Neural cell (in vitro differentiated cells): ENCODE results near the gene PDIA2. TPM values are rescaled to one million over a fixed set of nuclear protein-coding genes. Genes with fewer than 3 reads are reported as not detected.

Experiments
- H2AFZ ChIP-seq: fragments of 200-600, 300-800 bp; sonication (generic), shearing (Covaris generic); 2 replicates; pipeline ENCODE4 v1.6.0; 2014; ENCODE audit warnings: low read depth, mild to moderate bottlenecking, antibody characterized with exemption, low read length, moderate library complexity
- H3F3A ChIP-seq: fragments of 200-600 bp; shearing (Covaris generic); 2 replicates; pipeline ENCODE4 v1.6.1; 2016; ENCODE audit warnings: mild to moderate bottlenecking, moderate library complexity, mixed read lengths, antibody characterized with exemption, low read length; ENCODE audit not compliant: insufficient read depth, poor library complexity, severe bottlenecking
- H3K27ac ChIP-seq: fragments of 200-600, 300-800 bp; sonication (generic), shearing (Covaris generic); 2 replicates; pipeline ENCODE4 v1.5.1; 2014; ENCODE audit warnings: mild to moderate bottlenecking, low read length, moderate library complexity
- H3K27me3 ChIP-seq: fragments of 300-800, 200-600 bp; sonication (generic), shearing (Covaris generic); 2 replicates; pipeline ENCODE4 v1.6.0; 2014; ENCODE audit warnings: mild to moderate bottlenecking, low read depth, low read length, moderate library complexity; ENCODE audit not compliant: insufficient read depth
- H3K36me3 ChIP-seq: fragments of 300-800, 200-600 bp; sonication (generic), shearing (Covaris generic); 2 replicates; pipeline ENCODE4 v1.5.1; 2014; ENCODE audit warnings: mild to moderate bottlenecking, antibody characterized with exemption, low read length, moderate library complexity; ENCODE audit not compliant: insufficient read depth
- H3K4me2 ChIP-seq: fragments of 300-800, 200-600 bp; sonication (generic), shearing (Covaris generic); 2 replicates; pipeline ENCODE4 v1.6.0; 2014; ENCODE audit warnings: mild to moderate bottlenecking, low read length
- H3K4me3 ChIP-seq: fragments of 300-800, 200-600 bp; sonication (generic), shearing (Covaris generic); 2 replicates; pipeline ENCODE4 v1.5.1; 2014; ENCODE audit warnings: mild to moderate bottlenecking, low read length, moderate library complexity
- H3K79me2 ChIP-seq: fragments of 200-600 bp; shearing (Covaris generic); replicated peaks from 2 replicates; pipeline ENCODE4 v1.6.0; 2014; ENCODE audit warnings: mild to moderate bottlenecking, low read length, moderate library complexity; ENCODE audit not compliant: insufficient read depth
- H3K9ac ChIP-seq: fragments of 300-800, 200-600 bp; sonication (generic), shearing (Covaris generic); 2 replicates; pipeline ENCODE4 v1.6.1; 2016; ENCODE audit warnings: mild to moderate bottlenecking, low read length, mixed read lengths
- H3K9me2 ChIP-seq: fragments of 200-600 bp; shearing (Covaris generic); 2 replicates; pipeline ENCODE4 v1.6.1; 2016; ENCODE audit warnings: mild to moderate bottlenecking, low read length, mixed read lengths; ENCODE audit not compliant: insufficient read depth
- H3K9me3 ChIP-seq: fragments of 200-600, 300-800 bp; sonication (generic), shearing (Covaris generic); 2 replicates; pipeline ENCODE4 v1.6.1; 2016; ENCODE audit warnings: mild to moderate bottlenecking, mixed run types, low read length, moderate library complexity, mixed read lengths
- H4K20me1 ChIP-seq: fragments of 200-600 bp; shearing (Covaris generic); 2 replicates; pipeline ENCODE4 v1.6.1; 2016; ENCODE audit warnings: mild to moderate bottlenecking, mixed run types; ENCODE audit not compliant: insufficient read depth
- EP300 ChIP-seq: fragments of 450-650 bp; conservative IDR thresholded peaks from 2 replicates; pipeline ENCODE4 v1.6.1; 2014; ENCODE audit warnings: antibody characterized with exemption, mild to moderate bottlenecking, moderate library complexity; ENCODE audit not compliant: poor library complexity, severe bottlenecking
- EZH2 ChIP-seq: fragments of 200-600, 300-800 bp; shearing (Covaris generic), sonication (generic); IDR thresholded peaks from 2 replicates; pipeline ENCODE4 v1.6.1; 2014; ENCODE audit warnings: antibody characterized with exemption, low read length, borderline replicate concordance, mild to moderate bottlenecking; ENCODE audit not compliant: insufficient read depth, poor library complexity, severe bottlenecking
- MXI1 ChIP-seq: fragments of 450-650 bp; conservative IDR thresholded peaks from 2 replicates; pipeline ENCODE4 v1.6.1; 2014; ENCODE audit warnings: antibody characterized with exemption, mild to moderate bottlenecking; ENCODE audit not compliant: poor library complexity, severe bottlenecking
- POLR2AphosphoS5 ChIP-seq: IDR thresholded peaks from 2 replicates; pipeline ENCODE4 v1.6.1; 2012
- RAD21 ChIP-seq: fragments of 450-650 bp; conservative IDR thresholded peaks from 2 replicates; pipeline ENCODE4 v1.6.1; 2014; ENCODE audit warnings: antibody characterized with exemption, mild to moderate bottlenecking, moderate library complexity
- SMC3 ChIP-seq: fragments of 450-650 bp; conservative IDR thresholded peaks from 2 replicates; pipeline ENCODE4 v1.6.1; 2014; ENCODE audit warnings: antibody characterized with exemption, mild to moderate bottlenecking, moderate library complexity; ENCODE audit not compliant: poor library complexity
- TAF1 ChIP-seq: IDR thresholded peaks from 2 replicates; pipeline ENCODE4 v1.6.1; 2012; ENCODE audit warnings: low read depth
- polyA plus RNA-seq: library from polyadenylated mRNA; depleted of rRNA; stranded (reverse); fragments of >200 nt; gene quantifications from 2 replicates; pipeline ENCODE4 v1.2.3, GENCODE V29; 2014
- TF ChIP-seq, protein P1 (sequence below): fragments of 450-650 bp; IDR thresholded peaks from 2 replicates; pipeline ENCODE4 v1.5.1; 2014; ENCODE audit warnings: antibody characterized with exemption, mild to moderate bottlenecking, moderate library complexity; ENCODE audit not compliant: poor library complexity, severe bottlenecking
- TF ChIP-seq, protein P2 (sequence below): IDR thresholded peaks from 2 replicates; pipeline ENCODE4 v1.6.1; 2012; ENCODE audit warnings: borderline replicate concordance

Gene PDIA2
- polyA plus RNA-seq, 1 donor from 2014 or later: 109 TPM

DNA sequence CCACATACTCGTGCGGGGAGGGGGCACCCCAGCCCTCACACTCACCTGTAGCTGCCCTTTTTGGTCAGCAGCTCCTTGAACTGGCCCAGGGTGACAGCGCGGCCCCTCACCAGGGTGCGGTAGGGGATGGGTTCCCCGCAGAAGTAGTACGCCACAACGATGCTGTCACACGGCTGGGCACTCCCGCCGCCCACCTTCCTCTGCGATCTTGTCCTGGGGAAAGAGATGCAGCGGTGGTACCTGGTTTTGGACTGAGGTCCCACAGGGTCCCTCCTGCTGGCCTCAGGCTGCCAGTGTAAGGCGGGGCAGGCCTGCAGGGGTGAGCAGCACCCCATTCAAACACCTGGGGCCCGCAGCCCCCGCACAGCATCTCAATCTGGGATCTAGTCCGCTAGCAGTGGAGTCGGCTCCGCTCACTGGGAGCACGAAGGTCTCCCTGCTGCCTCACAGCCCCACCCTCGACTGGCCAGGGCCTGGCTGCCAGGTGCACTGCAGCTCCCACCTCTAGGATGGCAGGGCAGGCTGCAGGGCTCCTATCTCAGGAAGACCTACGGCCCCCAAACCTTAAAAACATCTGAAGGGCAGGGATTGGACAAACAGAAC is 6.5 kb downstream of the PDIA2 start:
- Histone ChIP-seq H3K9me3 (no peaks in the 10 kb centered on the region), H3K4me3 (no peak overlapping the region), H3K36me3 (peaks cover 4% of the 10 kb centered on the region), H4K20me1 (no peaks in the 10 kb centered on the region), H2AFZ (no peak overlapping the region), H3K4me2 (no peak overlapping the region), H3K27me3 (no peaks in the 10 kb centered on the region), H3K27ac (no peak overlapping the region), H3F3A (no peaks in the 10 kb centered on the region), H3K9me2 (no peaks in the 10 kb centered on the region), H3K79me2 (no peaks in the 10 kb centered on the region), H3K9ac (no peak overlapping the region)
- no peak for TF ChIP-seq RAD21
- no peak for TF ChIP-seq POLR2AphosphoS5
- no peak for TF ChIP-seq EP300
- TF ChIP-seq MXI1: no peak
- TF ChIP-seq, protein P1, sequence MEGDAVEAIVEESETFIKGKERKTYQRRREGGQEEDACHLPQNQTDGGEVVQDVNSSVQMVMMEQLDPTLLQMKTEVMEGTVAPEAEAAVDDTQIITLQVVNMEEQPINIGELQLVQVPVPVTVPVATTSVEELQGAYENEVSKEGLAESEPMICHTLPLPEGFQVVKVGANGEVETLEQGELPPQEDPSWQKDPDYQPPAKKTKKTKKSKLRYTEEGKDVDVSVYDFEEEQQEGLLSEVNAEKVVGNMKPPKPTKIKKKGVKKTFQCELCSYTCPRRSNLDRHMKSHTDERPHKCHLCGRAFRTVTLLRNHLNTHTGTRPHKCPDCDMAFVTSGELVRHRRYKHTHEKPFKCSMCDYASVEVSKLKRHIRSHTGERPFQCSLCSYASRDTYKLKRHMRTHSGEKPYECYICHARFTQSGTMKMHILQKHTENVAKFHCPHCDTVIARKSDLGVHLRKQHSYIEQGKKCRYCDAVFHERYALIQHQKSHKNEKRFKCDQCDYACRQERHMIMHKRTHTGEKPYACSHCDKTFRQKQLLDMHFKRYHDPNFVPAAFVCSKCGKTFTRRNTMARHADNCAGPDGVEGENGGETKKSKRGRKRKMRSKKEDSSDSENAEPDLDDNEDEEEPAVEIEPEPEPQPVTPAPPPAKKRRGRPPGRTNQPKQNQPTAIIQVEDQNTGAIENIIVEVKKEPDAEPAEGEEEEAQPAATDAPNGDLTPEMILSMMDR: no peak
- TF ChIP-seq EZH2: no peak
- TF ChIP-seq SMC3: no peak
- TF ChIP-seq, protein P2, sequence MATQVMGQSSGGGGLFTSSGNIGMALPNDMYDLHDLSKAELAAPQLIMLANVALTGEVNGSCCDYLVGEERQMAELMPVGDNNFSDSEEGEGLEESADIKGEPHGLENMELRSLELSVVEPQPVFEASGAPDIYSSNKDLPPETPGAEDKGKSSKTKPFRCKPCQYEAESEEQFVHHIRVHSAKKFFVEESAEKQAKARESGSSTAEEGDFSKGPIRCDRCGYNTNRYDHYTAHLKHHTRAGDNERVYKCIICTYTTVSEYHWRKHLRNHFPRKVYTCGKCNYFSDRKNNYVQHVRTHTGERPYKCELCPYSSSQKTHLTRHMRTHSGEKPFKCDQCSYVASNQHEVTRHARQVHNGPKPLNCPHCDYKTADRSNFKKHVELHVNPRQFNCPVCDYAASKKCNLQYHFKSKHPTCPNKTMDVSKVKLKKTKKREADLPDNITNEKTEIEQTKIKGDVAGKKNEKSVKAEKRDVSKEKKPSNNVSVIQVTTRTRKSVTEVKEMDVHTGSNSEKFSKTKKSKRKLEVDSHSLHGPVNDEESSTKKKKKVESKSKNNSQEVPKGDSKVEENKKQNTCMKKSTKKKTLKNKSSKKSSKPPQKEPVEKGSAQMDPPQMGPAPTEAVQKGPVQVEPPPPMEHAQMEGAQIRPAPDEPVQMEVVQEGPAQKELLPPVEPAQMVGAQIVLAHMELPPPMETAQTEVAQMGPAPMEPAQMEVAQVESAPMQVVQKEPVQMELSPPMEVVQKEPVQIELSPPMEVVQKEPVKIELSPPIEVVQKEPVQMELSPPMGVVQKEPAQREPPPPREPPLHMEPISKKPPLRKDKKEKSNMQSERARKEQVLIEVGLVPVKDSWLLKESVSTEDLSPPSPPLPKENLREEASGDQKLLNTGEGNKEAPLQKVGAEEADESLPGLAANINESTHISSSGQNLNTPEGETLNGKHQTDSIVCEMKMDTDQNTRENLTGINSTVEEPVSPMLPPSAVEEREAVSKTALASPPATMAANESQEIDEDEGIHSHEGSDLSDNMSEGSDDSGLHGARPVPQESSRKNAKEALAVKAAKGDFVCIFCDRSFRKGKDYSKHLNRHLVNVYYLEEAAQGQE: no peak
- TF ChIP-seq TAF1: no peak

DNA sequence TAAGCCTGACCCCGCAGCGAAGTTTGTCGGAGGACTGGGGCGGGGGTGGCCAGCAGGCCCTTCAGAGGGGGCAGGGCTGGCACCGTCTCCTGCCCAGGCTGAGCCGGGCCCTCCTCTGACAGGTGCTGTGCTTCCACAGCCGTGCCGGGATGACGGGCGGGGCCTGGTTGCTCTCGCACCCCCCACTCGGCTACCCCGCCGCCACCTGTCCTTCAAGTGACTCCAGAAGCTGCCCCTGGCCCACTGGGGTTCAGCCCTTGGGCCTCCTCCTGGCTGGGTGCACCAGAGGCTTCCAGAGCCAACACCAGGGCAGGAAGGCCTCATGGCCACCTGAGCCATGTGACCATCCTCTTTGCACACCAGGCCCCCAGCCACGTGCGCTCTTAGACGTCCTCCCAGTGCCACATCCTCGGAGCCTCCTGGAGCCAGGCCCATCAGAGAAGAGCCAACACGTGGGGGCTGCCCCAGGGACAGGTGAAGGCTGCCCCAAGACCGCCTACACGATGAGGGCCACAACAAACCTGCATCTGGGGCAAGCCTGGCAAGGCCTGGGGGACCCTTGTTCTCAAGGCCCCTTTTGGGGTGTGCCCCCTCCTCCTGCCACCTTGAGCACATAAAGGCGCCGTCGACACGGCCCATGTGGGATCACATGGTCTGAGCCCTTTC is 7.2 kb downstream of the PDIA2 start:
- no peak overlapping the region for H3K27ac ChIP-seq

More for the DNA sequence above, 7.2 kb downstream of the PDIA2 start:
- H3K4me3 ChIP-seq: no peak overlapping the region
- H4K20me1 ChIP-seq: no peaks in the 10 kb centered on the region
- no peak overlapping the region for H2AFZ ChIP-seq
- no peak for TF ChIP-seq EZH2
- TF ChIP-seq, protein P2: no peak
- no peak for TF ChIP-seq POLR2AphosphoS5
- TF ChIP-seq TAF1: no peak
- no peak for TF ChIP-seq SMC3
- TF ChIP-seq RAD21: no peak
- TF ChIP-seq EP300: no peak
- TF ChIP-seq MXI1: no peak
- TF ChIP-seq, protein P1: no peak
- H3K27me3 ChIP-seq: no peaks in the 10 kb centered on the region
- no peak overlapping the region for H3K9ac ChIP-seq
- no peaks in the 10 kb centered on the region for H3K9me3 ChIP-seq
- no peak overlapping the region for H3K4me2 ChIP-seq
- peaks cover 4% of the 10 kb centered on the region for H3K36me3 ChIP-seq
- no peaks in the 10 kb centered on the region for H3K9me2 ChIP-seq
- no peaks in the 10 kb centered on the region for H3F3A ChIP-seq
- no peaks in the 10 kb centered on the region for H3K79me2 ChIP-seq
